Measurements from ENCODE around the gene STMP1.
"Not testable (repeated sequence)": the region's sequence is repeated elsewhere in the genome, so short reads cannot be mapped to it uniquely, and the experiment has no call there.

Gene STMP1

DNA sequence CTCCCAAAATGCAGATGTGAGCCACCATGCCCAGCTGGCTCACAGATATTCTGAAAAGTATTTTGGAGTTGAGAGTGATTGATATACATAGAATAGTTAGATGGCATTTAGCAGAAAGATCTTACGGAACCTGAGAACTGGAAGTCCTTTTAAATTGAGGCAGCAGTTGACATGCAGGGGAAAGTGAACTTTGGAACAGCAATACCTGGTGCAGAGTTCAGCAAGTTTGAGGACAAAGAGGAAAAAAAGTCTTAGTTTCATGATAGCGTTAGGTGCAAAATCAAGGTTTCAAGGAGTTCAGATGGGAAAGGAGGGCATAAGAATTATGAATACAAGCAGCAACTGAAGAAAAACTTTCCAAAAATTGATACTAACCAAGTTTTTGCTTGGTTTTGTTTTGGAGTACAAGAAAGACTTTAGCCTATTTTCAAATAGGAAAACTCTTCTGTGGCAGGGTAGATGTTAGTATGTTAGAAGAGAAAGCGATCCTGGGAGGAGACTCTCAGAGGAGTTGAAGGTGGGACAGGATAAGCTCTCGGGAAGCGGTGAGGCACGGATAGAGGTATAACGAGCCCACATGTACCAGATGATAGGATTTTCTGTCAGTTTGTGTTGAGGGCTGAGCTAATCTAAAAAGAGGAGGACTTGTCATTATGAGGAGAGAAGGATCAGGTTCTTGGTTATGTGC, 28.0 kb upstream of the STMP1 start:
- no peak for DNase-seq (ENCODE audit: low read depth)
- in situ Hi-C loops (cut with HindIII; ENCODE audit: low sequenced_read_pairs) = no loop called here
- TF ChIP-seq, protein P1, sequence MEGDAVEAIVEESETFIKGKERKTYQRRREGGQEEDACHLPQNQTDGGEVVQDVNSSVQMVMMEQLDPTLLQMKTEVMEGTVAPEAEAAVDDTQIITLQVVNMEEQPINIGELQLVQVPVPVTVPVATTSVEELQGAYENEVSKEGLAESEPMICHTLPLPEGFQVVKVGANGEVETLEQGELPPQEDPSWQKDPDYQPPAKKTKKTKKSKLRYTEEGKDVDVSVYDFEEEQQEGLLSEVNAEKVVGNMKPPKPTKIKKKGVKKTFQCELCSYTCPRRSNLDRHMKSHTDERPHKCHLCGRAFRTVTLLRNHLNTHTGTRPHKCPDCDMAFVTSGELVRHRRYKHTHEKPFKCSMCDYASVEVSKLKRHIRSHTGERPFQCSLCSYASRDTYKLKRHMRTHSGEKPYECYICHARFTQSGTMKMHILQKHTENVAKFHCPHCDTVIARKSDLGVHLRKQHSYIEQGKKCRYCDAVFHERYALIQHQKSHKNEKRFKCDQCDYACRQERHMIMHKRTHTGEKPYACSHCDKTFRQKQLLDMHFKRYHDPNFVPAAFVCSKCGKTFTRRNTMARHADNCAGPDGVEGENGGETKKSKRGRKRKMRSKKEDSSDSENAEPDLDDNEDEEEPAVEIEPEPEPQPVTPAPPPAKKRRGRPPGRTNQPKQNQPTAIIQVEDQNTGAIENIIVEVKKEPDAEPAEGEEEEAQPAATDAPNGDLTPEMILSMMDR (IDR thresholded peaks at IDR 0.05; ENCODE audit: low read depth, low read length, missing control alignments) = no peak
- no peak overlapping the region for H3K4me3 ChIP-seq (ENCODE audit: low read depth, low read length)

DNA sequence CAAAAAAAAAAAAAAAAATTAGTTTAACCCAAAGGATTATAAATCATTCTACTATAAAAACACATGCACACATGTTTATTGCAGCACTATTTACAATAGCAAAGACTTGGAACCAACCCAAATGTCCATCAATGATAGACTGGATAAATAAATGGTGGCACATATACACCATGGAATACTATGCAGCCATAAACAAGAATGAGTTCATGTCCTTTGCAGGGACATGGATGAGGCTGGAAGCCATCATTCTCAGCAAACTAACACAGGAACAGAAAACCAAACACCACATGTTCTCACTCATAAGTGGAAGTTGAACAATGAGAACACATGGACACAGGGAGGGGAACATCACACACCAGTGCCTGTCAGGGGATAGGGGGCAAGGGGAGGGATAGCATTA, 22.6 kb upstream of the STMP1 start:
- DNase-seq (ENCODE audit: low read depth); in situ Hi-C loops (cut with HindIII; ENCODE audit: low sequenced_read_pairs); H3K4me3 ChIP-seq (ENCODE audit: low read depth, low read length): not testable (repeated sequence)

- in situ Hi-C loops (cut with HindIII; ENCODE audit: low sequenced_read_pairs) = no loop called here
- no peak for DNase-seq (ENCODE audit: low read depth)
- H3K4me3 ChIP-seq (ENCODE audit: low read depth, low read length) = no peak overlapping the region
- TF ChIP-seq, protein P1 (IDR thresholded peaks at IDR 0.05; ENCODE audit: low read depth, low read length, missing control alignments) = no peak
These were observed 18.2 kb upstream of the STMP1 start for GRCh38 chr7:135644154-135644553.

DNA sequence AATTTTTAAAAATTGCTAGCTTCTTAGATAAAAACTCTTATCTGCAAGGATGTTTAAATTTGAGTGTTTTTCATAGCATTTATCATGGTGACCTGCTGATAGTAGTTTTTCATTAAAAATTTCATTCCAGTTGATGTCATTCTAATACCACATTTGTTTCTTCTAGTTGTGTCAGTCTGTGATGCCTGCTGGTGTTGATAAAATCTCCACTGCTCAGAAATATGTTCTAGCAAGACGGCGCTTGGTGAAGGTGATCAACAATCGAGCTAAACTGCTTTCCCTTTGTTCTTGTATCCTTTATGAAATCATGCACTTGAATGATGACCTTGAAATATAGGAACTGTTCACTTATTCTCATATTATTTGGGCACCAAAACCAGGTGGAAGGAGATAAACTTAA, 17.6 kb upstream of the STMP1 start:
- in situ Hi-C loops (cut with HindIII; ENCODE audit: low sequenced_read_pairs) = no loop called here
- TF ChIP-seq, protein P1 (IDR thresholded peaks at IDR 0.05; ENCODE audit: low read depth, low read length, missing control alignments) = no peak
- H3K4me3 ChIP-seq (ENCODE audit: low read depth, low read length) = no peak overlapping the region

GRCh38 chr7:135645296-135645904, 16.9 kb upstream of the STMP1 start:
- in situ Hi-C loops (cut with HindIII; ENCODE audit: low sequenced_read_pairs) = no loop called here
- peak; percentile 44 for DNase-seq (ENCODE audit: low read depth)
- no peak overlapping the region for H3K4me3 ChIP-seq (ENCODE audit: low read depth, low read length)
- TF ChIP-seq, protein P1 (IDR thresholded peaks at IDR 0.05; ENCODE audit: low read depth, low read length, missing control alignments) = peak; percentile 59

More for the DNA sequence above, 17.6 kb upstream of the STMP1 start:
- DNase-seq (ENCODE audit: low read depth) = no peak

GRCh38 chr7:135647755-135648154, 14.6 kb upstream of the STMP1 start:
- in situ Hi-C loops (cut with HindIII; ENCODE audit: low sequenced_read_pairs) = no loop called here

GRCh38 chr7:135648235-135648634, 14.1 kb upstream of the STMP1 start:
- in situ Hi-C loops (cut with HindIII; ENCODE audit: low sequenced_read_pairs) = no loop called here
- TF ChIP-seq, protein P1 (IDR thresholded peaks at IDR 0.05; ENCODE audit: low read depth, low read length, missing control alignments) = no peak
- DNase-seq (ENCODE audit: low read depth) = no peak
- H3K4me3 ChIP-seq (ENCODE audit: low read depth, low read length) = no peak overlapping the region

More at GRCh38 chr7:135647755-135648154, 14.6 kb upstream of the STMP1 start:
- TF ChIP-seq, protein P1 (IDR thresholded peaks at IDR 0.05; ENCODE audit: low read depth, low read length, missing control alignments) = no peak
- no peak overlapping the region for H3K4me3 ChIP-seq (ENCODE audit: low read depth, low read length)
- no peak for DNase-seq (ENCODE audit: low read depth)
